IMR-90 (cell line): ENCODE data around the gene SRCAP.
"Not testable (repeated sequence)": the region's sequence is repeated elsewhere in the genome, so short reads cannot be mapped to it uniquely, and the experiment has no call there.

Experiments used
- CEBPB ChIP-seq: IDR thresholded peaks from 2 replicates; pipeline ENCODE4 v1.6.1; 2012; ENCODE audit warnings: low read depth, low read length, improper control_type of control experiment
- CTCF ChIP-seq: conservative IDR thresholded peaks from 2 replicates; pipeline ENCODE4 v1.5.1; 2012; ENCODE audit warnings: mild to moderate bottlenecking, low read depth, low read length, improper control_type of control experiment
- MAFK ChIP-seq: IDR thresholded peaks from 2 replicates; pipeline ENCODE4 v1.6.1; 2012; ENCODE audit warnings: low read depth, low read length, improper control_type of control experiment
- NFE2L2 ChIP-seq: fragments of 150-350 bp; IDR thresholded peaks from 2 replicates; pipeline ENCODE4 v1.6.1; 2016; ENCODE audit warnings: low read depth, mild to moderate bottlenecking, low read length
- POLR2A ChIP-seq: IDR thresholded peaks from 2 replicates; pipeline ENCODE4 v1.6.1; 2012; ENCODE audit warnings: mild to moderate bottlenecking, low read depth, low read length
- RCOR1 ChIP-seq: IDR thresholded peaks from 2 replicates; pipeline ENCODE4 v1.6.1; 2012; ENCODE audit warnings: mild to moderate bottlenecking, low read length, improper control_type of control experiment; ENCODE audit not compliant: insufficient replicate concordance
- RFX5 ChIP-seq: IDR thresholded peaks from 2 replicates; pipeline ENCODE4 v1.8.0; 2012; ENCODE audit warnings: low read depth, mild to moderate bottlenecking, low read length, moderate library complexity
- SMC3 ChIP-seq: fragments of 150-350 bp; IDR thresholded peaks from 2 replicates; pipeline ENCODE4 v1.6.1; 2016; ENCODE audit warnings: low read depth, mild to moderate bottlenecking, antibody characterized with exemption, low read length, moderate library complexity
- TF ChIP-seq, protein P1 (sequence below): fragments of 150-350 bp; IDR thresholded peaks from 2 replicates; pipeline ENCODE4 v1.6.1; 2017; ENCODE audit warnings: mild to moderate bottlenecking, antibody characterized with exemption, low read length, low read depth

GRCh38 chr16:30703071-30703470, 4.1 kb downstream of the SRCAP start:
- not testable (repeated sequence) for TF ChIP-seq CTCF, CEBPB, POLR2A, RFX5, RCOR1, NFE2L2, MAFK, SMC3
- TF ChIP-seq, protein P1, sequence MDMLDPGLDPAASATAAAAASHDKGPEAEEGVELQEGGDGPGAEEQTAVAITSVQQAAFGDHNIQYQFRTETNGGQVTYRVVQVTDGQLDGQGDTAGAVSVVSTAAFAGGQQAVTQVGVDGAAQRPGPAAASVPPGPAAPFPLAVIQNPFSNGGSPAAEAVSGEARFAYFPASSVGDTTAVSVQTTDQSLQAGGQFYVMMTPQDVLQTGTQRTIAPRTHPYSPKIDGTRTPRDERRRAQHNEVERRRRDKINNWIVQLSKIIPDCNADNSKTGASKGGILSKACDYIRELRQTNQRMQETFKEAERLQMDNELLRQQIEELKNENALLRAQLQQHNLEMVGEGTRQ: not testable (repeated sequence)
